ENCODE measurements around the gene IQSEC2. TPM values are rescaled to one million over a fixed set of nuclear protein-coding genes. Genes with fewer than 3 reads are reported as not detected.

IQSEC2 gene
- 32.3 to 40.0 TPM (median 38.0 TPM) in 5 replicates for total RNA-seq (2022; extraction: Qiagen RNA extraction; ENCODE audit: low read depth)

DNA sequence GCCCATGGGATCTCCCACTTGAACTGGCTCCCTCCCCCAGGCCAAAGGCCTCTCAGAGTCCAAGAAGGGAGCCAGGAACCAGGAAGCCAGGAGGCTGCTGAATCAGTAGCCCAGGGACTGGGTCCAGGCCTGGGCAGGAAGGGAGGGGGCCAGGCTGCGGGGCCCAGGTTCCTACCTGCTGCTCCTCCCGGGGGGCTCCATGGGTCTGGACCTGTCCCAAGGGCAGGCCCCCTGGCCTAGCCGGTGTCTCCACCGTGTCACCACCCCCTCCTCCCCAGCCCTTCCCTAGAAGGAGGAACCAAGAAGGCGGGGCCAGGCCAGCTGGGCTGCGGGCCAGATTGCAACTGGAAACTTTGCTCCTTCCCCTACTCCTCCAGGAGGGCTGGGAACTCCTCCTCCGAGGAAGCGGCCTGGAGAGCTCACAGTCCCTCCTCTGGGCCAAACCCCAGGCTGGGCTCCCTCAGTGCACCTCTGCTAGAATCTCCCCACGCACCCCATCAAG, at the start of gene IQSEC2:
TSS of gene IQSEC2 (minus strand) at position 264 of the 502 bp plus-strand sequence.

DNA sequence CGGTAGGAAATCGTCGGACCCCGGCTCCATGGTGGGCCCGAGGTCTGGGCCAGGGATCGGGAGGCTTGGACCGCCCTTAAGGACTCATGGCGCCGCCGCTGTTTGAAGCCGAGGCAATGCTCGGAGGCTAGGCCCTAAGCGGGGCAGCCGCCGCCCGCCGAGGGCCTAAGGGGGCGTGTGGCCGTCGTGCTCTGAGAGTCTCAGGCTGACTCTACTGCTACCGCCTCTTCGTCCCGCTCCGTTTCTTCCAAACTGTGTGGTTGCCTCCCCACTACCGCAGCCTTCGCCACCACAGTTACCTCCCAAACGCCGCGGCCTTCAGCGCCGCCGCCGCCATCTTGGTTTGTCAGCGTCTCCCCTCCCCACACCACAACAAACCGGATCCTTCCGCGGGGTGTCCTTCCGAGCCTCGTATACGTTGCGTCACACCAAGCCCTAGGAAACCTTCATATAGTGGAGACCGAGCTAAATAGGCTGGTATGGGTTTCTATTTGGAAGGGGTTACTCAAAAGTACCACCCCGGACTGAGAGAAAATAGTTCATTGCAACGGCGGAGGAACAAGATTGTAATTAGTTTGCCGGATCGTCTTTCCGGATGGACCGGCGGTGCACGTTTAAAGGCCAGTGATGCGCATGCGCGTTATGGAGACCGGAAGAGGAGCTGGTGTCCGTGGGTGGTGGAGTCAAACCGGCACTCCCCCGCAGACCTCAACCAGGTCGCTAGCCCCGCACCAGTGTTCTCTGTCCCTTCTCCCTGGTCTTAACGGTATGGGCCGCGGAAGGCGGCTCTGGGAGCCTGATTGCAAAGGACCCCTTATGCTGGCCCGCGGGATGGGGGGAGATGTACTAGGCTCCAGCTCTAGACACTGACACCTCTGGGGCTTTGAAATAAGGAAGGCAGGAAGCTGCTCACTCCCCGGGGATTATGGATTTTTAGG, 56.3 kb downstream of the IQSEC2 start, which contains the start of gene KDM5C:
TSS of gene KDM5C (minus strand) at position 348 of the 938 bp plus-strand sequence. CDS start at position 30, 318 bp downstream.

Other genes starting within 250 kb of the IQSEC2 start
- gene GPR173, start 232.8 kb downstream of the IQSEC2 start, total RNA-seq (2022; extraction: Qiagen RNA extraction; ENCODE audit: low read depth) = 0.01 to 0.02 TPM in 2 of 5 replicates, not detected in the others
- 8.7 to 10.8 TPM (median 10.1 TPM) in 5 replicates for gene TSPYL2, start 199.2 kb downstream of the IQSEC2 start, total RNA-seq (2022; extraction: Qiagen RNA extraction; ENCODE audit: low read depth)
- 1.1 to 1.8 TPM (median 1.6 TPM) in 5 replicates for gene KANTR, start 187.4 kb downstream of the IQSEC2 start, total RNA-seq (2022; extraction: Qiagen RNA extraction; ENCODE audit: low read depth)
- 52.5 to 65.0 TPM (median 59.0 TPM) in 5 replicates for gene KDM5C, start 56.4 kb downstream of the IQSEC2 start, total RNA-seq (2022; extraction: Qiagen RNA extraction; ENCODE audit: low read depth)
- 43.4 to 68.9 TPM (median 66.6 TPM) in 5 replicates for gene SMC1A, start 141.1 kb upstream of the IQSEC2 start, total RNA-seq (2022; extraction: Qiagen RNA extraction; ENCODE audit: low read depth)
- gene RIBC1, start 141.3 kb upstream of the IQSEC2 start, total RNA-seq (2022; extraction: Qiagen RNA extraction; ENCODE audit: low read depth) = 0.57 to 0.88 TPM (median 0.74 TPM) in 5 replicates
- gene HSD17B10, start 152.8 kb upstream of the IQSEC2 start, total RNA-seq (2022; extraction: Qiagen RNA extraction; ENCODE audit: low read depth) = 172 to 197 TPM (median 184 TPM) in 5 replicates

All from A549 treated with DMSO at 1 μM for 4 hours (cell line).